ENCODE data around the gene CLEC10A.

DNA sequence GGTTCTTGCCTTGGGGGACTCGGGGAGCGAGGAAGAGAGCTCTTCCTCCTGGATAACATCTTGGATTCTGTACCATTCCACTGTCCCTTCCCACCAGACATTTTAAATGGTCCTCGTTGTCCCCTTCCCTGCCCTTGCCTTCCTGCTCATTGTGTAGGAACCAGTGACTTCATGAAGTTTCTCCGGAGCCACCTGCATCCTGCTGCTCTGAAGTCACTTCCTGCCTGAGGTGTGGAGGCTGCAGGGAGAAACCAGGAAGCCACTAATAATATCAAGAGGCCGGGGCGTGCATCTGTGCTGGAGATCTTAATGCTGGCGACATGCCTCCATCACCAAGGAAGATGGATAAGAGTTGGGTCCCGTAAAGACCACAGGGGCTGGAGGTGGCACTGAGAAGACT, 50.4 kb downstream of the CLEC10A start:
- TF ChIP-seq, protein P1, sequence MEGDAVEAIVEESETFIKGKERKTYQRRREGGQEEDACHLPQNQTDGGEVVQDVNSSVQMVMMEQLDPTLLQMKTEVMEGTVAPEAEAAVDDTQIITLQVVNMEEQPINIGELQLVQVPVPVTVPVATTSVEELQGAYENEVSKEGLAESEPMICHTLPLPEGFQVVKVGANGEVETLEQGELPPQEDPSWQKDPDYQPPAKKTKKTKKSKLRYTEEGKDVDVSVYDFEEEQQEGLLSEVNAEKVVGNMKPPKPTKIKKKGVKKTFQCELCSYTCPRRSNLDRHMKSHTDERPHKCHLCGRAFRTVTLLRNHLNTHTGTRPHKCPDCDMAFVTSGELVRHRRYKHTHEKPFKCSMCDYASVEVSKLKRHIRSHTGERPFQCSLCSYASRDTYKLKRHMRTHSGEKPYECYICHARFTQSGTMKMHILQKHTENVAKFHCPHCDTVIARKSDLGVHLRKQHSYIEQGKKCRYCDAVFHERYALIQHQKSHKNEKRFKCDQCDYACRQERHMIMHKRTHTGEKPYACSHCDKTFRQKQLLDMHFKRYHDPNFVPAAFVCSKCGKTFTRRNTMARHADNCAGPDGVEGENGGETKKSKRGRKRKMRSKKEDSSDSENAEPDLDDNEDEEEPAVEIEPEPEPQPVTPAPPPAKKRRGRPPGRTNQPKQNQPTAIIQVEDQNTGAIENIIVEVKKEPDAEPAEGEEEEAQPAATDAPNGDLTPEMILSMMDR (optimal IDR thresholded peaks at IDR 0.05 in 1 of 3, IDR thresholded peaks at IDR 0.05 in 1 of 3, conservative IDR thresholded peaks at IDR 0.05 in 1 of 3; ENCODE audit: extremely low read depth in 1 of 3, insufficient read depth in 2 of 3, low read length in 3 of 3) = no peak
- no peak for TF ChIP-seq EZH2 (IDR thresholded peaks at IDR 0.05; ENCODE audit: low read length)
